Stimulated activated CD4-positive, alpha-beta T cell treated with anti-CD3 and anti-CD28 coated beads, TNF-alpha, amount 100 ng/mL, for 1 hour (primary cell): Measurements from ENCODE around the gene CLCF1.
"Not testable (repeated sequence)": the region's sequence is repeated elsewhere in the genome, so short reads cannot be mapped to it uniquely, and the experiment has no call there.

Experiments
- DNase-seq, 3 donors: peaks; one replicate each; pipeline ENCODE4 v3.0.0-alpha.2; 2020; ENCODE audit warnings: low read depth in 3 of 3, low spot score in 1 of 3

The CLCF1 gene

GRCh38 chr11:67409261-67409666 is 35.9 kb upstream of the CLCF1 start:
- DNase-seq: peak in 2 of 3 donors; percentile 45 to 56

GRCh38 chr11:67408437-67409200 is 35.2 kb upstream of the CLCF1 start:
- no peak for DNase-seq

GRCh38 chr11:67407688-67408163 is 34.3 kb upstream of the CLCF1 start:
- DNase-seq: no peak

GRCh38 chr11:67406969-67407687 is 33.7 kb upstream of the CLCF1 start:
- no peak for DNase-seq

- no peak for DNase-seq
Measured at GRCh38 chr11:67406420-67406968, 33.1 kb upstream of the CLCF1 start.

GRCh38 chr11:67405688-67406339 is 32.4 kb upstream of the CLCF1 start:
- no peak for DNase-seq

GRCh38 chr11:67405196-67405567 is 31.8 kb upstream of the CLCF1 start:
- no peak for DNase-seq

- no peak for DNase-seq
Measured at GRCh38 chr11:67404515-67405195, 31.3 kb upstream of the CLCF1 start.

- not testable (repeated sequence) for DNase-seq
Measured at GRCh38 chr11:67403085-67403484, 29.7 kb upstream of the CLCF1 start.

GRCh38 chr11:67402192-67402839 is 28.9 kb upstream of the CLCF1 start:
- DNase-seq: not testable (repeated sequence)

- DNase-seq: peak; percentile 80 to 95 (median 91)
Measured at GRCh38 chr11:67401495-67402191, 28.2 kb upstream of the CLCF1 start, which contains the start of gene PPP1CA. PPP1CA (minus strand) TSS chr11:67401858; CDS start chr11:67401782, 76 bp downstream.

GRCh38 chr11:67400942-67401494 is 27.6 kb upstream of the CLCF1 start:
- DNase-seq: no peak

- no peak for DNase-seq
Measured at GRCh38 chr11:67400251-67400941, 27.0 kb upstream of the CLCF1 start.

GRCh38 chr11:67398661-67399563 is 25.5 kb upstream of the CLCF1 start:
- no peak for DNase-seq

GRCh38 chr11:67397986-67398660 is 24.7 kb upstream of the CLCF1 start:
- DNase-seq: no peak

GRCh38 chr11:67397536-67397935 is 24.1 kb upstream of the CLCF1 start:
- DNase-seq: no peak
